GM18519 (cell line): Measurements from ENCODE around the gene IGFBPL1.
A peak's percentile ranks its signal among the peaks of the same experiment; 100 is the strongest.
"Not testable (repeated sequence)": the region's sequence is repeated elsewhere in the genome, so short reads cannot be mapped to it uniquely, and the experiment has no call there.

ENCODE experiments used
- ATAC-seq: cut with Tn5 transposase; IDR thresholded peaks from one replicate; pipeline ENCODE4 v1.9.1; 2021; ENCODE audit warnings: mild to moderate bottlenecking, moderate library complexity; ENCODE audit not compliant: unreplicated experiment, low FRiP score

Gene IGFBPL1

GRCh38 chr9:38382141-38382540, 42.1 kb downstream of the IGFBPL1 start:
- no peak for ATAC-seq

GRCh38 chr9:38380872-38381534, 43.3 kb downstream of the IGFBPL1 start:
- ATAC-seq = no peak

DNA sequence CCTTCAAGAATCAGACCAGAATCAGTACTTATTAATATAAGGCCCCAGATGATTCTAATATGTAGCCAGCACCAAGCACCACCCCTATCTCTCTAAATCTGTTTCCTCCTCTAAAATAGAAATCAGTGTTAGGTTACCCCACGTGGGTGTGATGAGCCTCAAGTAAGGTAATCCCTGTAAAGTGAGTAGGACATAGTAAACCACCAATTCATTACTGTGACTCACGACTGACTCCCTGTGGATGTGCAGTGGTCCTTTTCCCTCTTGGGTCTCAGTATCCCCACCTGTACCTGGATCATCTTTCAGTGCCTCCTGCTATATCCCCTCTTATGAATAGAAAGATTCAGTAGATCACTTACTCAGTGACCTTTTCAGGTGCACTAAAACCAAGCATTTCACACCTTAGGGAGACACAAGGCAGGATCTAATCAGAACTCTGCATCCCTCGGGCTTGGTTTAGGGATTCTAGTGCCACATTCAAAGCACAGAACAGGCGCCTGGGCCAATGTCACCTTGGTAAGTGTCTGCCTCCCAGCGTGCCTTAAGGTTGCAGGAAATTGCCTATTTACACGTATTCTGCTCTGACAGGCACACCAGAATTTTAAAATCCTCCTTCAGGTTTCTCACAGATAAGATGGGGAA, 43.9 kb downstream of the IGFBPL1 start:
- ATAC-seq = no peak

GRCh38 chr9:38377336-38378083, 46.7 kb downstream of the IGFBPL1 start:
- ATAC-seq = not testable (repeated sequence)

DNA sequence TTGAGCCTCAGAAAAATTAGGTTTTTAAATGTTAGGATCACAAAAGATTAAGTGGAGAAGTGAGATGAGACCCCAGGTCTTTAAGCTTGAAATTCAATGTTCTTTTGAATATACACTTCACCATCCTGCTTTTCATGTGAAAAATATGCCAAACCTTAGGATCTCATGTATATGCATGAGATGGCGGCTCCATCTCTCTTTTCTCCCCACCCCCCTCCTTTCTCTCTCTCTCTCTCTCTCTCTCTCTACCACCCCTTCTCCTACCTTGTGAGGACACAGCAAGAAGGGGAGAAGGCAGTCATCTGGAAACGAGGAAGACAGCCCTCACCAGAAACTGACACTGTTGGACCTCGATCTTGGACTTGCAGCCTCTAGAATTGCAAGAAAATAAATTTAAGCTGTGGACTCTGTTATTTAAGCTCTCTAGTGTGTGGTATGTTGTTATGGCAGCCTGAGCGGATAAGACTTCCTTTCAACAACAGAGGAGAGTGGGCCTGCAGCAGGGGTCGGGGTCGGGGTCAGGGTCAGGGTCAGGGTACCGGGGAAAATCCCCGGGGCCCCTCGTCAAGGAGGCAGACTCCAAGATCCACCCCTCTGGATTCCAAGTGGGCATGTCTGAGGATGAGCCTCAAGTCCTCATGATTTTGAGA, 48.1 kb downstream of the IGFBPL1 start:
- no peak for ATAC-seq

GRCh38 chr9:38375572-38375963, 48.7 kb downstream of the IGFBPL1 start:
- ATAC-seq = no peak

DNA sequence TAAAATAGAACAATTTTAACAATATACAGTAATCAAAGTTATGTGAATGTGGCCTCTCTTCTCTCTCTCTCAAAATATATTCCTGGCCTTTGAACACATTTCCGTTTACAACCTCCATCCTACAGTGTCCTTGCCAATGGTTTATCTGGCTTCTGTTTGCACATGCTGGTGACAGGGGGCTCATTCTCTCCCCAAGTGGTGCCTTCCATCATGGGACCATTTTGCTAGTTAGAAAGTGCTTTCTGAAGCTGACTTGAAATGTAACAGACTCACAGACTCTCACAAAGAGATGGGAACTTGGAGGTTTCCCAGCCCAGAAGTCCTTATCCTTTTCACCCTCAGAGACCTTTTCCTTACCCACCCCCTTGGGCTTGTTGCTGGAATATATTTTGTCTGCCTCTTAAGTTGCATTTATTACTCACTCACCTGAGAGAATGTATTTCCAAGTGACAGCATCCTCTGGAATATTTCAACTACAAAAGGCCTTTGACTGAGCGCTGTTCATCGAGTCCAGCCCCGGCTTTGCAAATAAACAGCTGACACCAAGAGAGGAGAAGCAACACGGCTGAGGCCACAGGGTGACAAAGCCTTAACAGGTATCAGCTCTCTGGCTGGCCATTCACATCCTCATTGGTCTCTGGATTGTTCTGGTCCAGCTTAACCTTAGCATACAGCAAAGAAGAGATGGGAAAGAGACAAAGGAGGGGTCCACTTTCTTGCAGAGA, 49.2 kb downstream of the IGFBPL1 start:
- ATAC-seq = no peak

DNA sequence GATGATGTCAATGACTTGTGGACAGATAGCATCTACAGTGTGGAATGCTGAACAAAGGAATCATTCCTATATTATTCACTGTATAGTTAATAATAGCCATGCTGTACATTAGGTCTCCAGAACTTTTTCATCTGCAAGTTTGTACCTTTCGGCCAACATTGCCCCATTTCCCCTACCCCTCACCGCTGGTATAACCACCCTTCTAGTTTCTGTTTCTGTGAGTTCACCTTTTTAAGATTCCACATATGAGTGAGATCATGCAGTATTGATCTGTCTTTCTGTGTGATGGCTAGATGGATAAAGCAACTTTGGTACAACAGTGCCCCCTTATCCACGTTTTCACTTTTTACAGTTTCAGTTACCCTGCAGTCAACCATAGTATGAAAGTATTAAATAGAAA, 50.6 kb downstream of the IGFBPL1 start:
- ATAC-seq = no peak

DNA sequence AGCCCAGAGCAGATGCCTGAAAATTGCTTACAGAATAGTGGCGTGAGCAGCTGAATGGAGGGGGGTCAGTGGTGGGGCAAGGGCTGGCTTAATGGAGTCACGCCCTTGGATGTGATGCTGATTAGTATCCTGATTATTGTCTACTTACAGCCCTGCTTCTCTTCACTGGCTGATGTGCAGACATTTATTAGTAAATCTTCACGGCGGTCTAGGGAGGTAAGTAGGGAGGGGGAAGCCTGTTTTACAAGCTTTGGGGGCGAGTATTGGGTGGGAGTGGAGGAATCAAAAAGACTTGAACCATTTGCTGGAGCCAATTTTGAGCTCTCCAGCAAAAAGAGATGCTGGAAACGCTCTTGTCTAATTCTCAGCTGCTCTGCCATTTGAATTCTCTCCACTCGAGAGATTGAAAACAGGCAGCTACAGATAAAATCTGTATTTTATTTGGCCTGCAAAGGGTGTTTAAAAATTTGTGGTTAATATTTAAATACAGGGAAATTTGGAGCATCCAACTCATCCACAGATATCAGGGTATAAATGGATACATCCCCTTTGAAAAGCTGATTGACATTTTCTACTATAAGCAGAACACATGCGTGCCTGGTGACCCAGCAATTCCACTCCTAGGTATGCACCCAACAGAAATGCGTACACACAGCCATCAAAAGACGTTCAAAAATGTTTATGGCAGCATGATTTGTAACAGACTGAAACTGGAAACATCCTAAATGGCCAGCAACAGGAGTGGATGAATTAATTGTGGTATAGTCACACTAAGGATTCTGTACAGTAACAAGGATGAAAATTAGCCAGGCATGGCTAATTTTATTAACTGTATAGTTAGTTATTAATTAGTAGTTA, 51.3 kb downstream of the IGFBPL1 start:
- no peak for ATAC-seq

GRCh38 chr9:38371495-38371894, 52.8 kb downstream of the IGFBPL1 start:
- ATAC-seq = peak; percentile 61

GRCh38 chr9:38370176-38370575, 54.1 kb downstream of the IGFBPL1 start:
- ATAC-seq = no peak

GRCh38 chr9:38368731-38369130, 55.5 kb downstream of the IGFBPL1 start:
- no peak for ATAC-seq

GRCh38 chr9:38367898-38368297, 56.4 kb downstream of the IGFBPL1 start:
- ATAC-seq = no peak

GRCh38 chr9:38363589-38363925, 60.7 kb downstream of the IGFBPL1 start:
- no peak for ATAC-seq

DNA sequence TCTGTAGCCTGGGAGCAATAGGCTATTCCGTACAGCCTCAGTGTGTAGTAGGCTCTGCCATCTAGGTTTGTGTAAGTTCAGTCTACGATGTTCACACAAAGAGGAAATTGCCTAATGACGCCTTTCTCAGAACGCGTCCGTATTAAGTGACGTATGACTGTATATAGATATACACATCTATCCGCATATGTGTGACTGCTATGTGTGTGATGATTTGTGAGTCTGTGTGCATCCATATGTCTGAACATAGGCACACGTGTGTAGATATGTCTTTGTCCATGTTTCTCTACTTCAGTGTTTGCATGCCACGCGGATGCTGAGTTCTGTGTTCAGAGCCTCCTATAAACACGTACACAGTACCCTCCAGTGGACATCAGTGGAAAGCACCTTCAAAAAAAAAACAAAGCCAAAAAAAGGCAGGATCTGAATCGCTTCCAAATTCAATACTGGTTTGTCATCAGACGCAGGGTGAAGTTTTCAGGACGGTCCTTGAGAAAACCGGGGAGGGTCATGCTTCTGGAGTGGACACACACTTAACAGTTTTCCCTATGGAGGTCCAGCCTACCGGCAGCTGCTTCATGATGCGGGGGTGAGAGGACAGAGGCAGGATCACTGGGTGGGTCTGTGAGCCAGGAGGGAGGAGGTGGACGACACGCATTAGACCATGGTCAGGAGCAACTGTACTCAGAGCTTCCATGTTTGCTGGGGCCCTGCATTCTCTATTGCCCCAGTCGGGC, 61.2 kb downstream of the IGFBPL1 start:
- no peak for ATAC-seq

DNA sequence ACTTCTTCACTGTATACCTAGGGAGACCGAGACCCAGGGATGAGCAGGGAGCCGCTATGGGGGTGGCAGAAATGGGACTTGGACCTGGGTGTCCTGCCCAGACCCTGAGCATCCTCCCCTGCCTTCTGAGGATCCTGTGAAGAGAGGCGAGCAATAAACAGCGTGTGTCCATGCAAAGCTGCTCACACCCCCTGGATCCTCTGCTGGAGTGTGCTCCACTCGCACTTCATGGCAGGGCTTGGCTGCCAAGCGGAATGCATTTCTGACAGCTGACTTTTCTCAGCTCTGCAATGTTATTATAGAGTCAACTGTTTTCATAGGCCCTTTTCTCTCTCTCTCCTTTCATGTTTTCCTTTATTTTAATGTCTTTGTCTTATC, 62.8 kb downstream of the IGFBPL1 start:
- ATAC-seq = no peak

DNA sequence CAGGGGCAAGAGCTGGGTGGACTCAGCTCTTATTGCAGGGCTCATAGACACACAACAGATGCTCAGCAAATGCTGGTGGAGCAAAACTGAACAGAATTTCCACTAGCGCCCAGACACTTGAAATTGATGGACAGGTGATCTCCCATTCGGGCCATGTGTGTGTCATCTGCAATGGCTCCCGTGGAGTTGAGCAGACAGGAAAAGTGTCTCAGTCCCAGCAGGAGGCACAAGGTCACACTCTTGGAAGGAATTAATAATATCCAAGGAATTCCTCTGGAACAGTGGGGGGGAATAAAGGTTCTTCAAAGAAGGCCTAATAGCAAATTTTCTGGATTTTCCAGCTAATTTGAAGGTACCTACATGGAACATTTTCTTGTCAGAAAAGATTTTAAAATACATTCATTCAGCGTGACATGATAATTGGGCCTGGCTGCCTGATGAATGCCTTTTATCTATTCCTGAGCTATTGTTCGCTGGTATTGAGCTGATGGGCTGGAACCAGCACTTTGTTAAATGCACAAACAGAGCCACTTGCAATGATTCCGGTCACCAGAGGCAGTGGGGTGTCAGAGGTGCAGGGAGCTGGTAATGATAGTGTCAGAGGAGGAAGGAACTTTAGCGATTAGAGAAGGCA, 63.3 kb downstream of the IGFBPL1 start:
- no peak for ATAC-seq

GRCh38 chr9:38359689-38360385, 64.4 kb downstream of the IGFBPL1 start:
- no peak for ATAC-seq
